ENCODE data around the gene PCK2.

The PCK2 gene

DNA sequence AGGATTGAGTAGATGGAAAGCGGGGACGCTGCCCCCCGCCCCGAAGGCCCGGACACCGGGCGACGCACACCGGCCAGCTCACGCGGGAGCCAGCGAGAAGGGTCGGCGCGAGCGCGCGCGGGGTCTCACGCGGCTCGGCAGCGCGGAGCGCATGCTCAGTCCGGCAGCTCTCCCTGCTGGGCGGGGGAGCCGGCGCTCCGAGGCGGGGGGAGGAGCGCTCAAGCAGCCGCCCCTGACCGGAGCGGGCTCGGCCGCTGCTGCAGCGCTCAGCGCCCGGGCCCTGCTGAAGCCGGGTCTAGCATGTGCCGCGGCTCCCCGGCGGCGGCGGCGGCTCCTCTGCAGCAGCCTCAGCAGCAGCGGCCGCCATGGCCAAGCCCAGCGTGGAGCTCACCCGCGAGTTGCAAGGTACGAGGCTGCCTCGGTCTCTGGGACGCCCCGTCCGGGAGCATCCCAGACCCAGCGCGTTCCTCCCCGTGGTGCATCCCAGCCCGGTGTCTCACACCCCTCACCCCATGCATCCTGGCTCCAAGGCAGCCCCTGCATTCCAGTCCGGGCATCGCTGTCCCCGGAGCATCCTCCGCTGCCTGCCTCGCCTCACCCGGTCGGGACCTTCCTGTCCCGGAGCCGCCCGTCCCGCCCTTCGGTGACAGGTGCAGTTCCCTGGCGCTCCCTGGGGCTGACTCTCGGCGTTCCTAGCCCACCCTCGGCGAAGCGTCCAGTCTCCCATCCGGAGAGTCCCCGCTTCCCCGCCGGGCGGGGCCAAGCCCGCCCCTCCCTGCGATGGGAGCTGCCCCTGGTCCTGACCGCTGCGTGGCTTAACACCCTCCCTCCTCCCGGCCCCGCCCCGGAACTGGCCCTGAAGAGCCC, 42.1 kb upstream of the PCK2 start, which contains the start of gene CARMIL3:
CARMIL3 (plus strand) TSS at position 221 of the 867 bp plus-strand sequence; CDS start at position 366, 145 bp downstream.
- TF ChIP-seq REST (IDR thresholded peaks at IDR 0.05; ENCODE audit: insufficient replicate concordance, low read depth), result peak; percentile 92
- no peak for TF ChIP-seq CTCF (IDR thresholded peaks at IDR 0.05; ENCODE audit: insufficient read depth, low read length)
- TF ChIP-seq POLR2AphosphoS5 (IDR thresholded peaks at IDR 0.05; ENCODE audit: low read depth), result no peak
- Histone ChIP-seq H3K27me3 (ENCODE audit: insufficient read depth, poor library complexity, severe bottlenecking) (peaks cover 20% of the 10 kb centered on the region), H3K27ac (replicated peaks) (no peak within 1 kb of the TSS), H3K4me3 (replicated peaks; ENCODE audit: insufficient read depth, low read length) (peak within 1 kb of the TSS; percentile 45)
- no peak for DNase-seq (ENCODE audit: low read depth in 1 of 2, low spot score in 1 of 2)

GRCh38 chr14:24052656-24053547, 41.2 kb upstream of the PCK2 start:
- no peak overlapping the region for H3K27ac ChIP-seq (replicated peaks)
- no peak for DNase-seq (ENCODE audit: low read depth in 1 of 2, low spot score in 1 of 2)
- peaks cover 20% of the 10 kb centered on the region for H3K27me3 ChIP-seq (ENCODE audit: insufficient read depth, poor library complexity, severe bottlenecking)
- H3K4me3 ChIP-seq (replicated peaks; ENCODE audit: insufficient read depth, low read length), result no peak overlapping the region; the same call in 1 of the 2 replicates
- TF ChIP-seq SPI1 (IDR thresholded peaks at IDR 0.05; ENCODE audit: borderline replicate concordance, low read depth) (no peak), POLR2AphosphoS5 (IDR thresholded peaks at IDR 0.05; ENCODE audit: low read depth) (no peak), REST (IDR thresholded peaks at IDR 0.05; ENCODE audit: insufficient replicate concordance, low read depth) (no peak), CTCF (IDR thresholded peaks at IDR 0.05; ENCODE audit: insufficient read depth, low read length) (no peak), GABPA (IDR thresholded peaks at IDR 0.05; ENCODE audit: low read depth) (no peak)

GRCh38 chr14:24053548-24054323, 40.4 kb upstream of the PCK2 start:
- TF ChIP-seq REST (IDR thresholded peaks at IDR 0.05; ENCODE audit: insufficient replicate concordance, low read depth) (peak; percentile 4), GABPA (IDR thresholded peaks at IDR 0.05; ENCODE audit: low read depth) (no peak), SPI1 (IDR thresholded peaks at IDR 0.05; ENCODE audit: borderline replicate concordance, low read depth) (no peak), POLR2AphosphoS5 (IDR thresholded peaks at IDR 0.05; ENCODE audit: low read depth) (no peak)
- H3K4me3 ChIP-seq (replicated peaks; ENCODE audit: insufficient read depth, low read length), result no peak overlapping the region
- no peak overlapping the region for H3K27ac ChIP-seq (replicated peaks)
- DNase-seq (ENCODE audit: low read depth in 1 of 2, low spot score in 1 of 2), result no peak
- H3K27me3 ChIP-seq (ENCODE audit: insufficient read depth, poor library complexity, severe bottlenecking), result peaks cover 20% of the 10 kb centered on the region
